H1 (cell line): ENCODE data around the gene LRRC4C. TPM values are rescaled to one million over a fixed set of nuclear protein-coding genes. Genes with fewer than 3 reads are reported as not detected.

ENCODE experiments used
- CBX5 ChIP-seq: fragments of 300-800, 300-1000 bp; sonication (generic); IDR thresholded peaks from 2 replicates; pipeline ENCODE4 v1.7.1; 2016; ENCODE audit warnings: antibody characterized with exemption, low read length, low read depth
- CHD2 ChIP-seq: IDR thresholded peaks from 2 replicates; pipeline ENCODE4 v1.6.1; 2012; ENCODE audit warnings: low read length, improper control_type of control experiment
- JUND ChIP-seq: IDR thresholded peaks from 2 replicates; pipeline ENCODE4 v1.6.1; 2011; ENCODE audit warnings: mild to moderate bottlenecking, improper control_type of control experiment, low read length
- KDM1A ChIP-seq: fragments of 200-600, 300-600 bp; sonication (generic); IDR thresholded peaks from 2 replicates; pipeline ENCODE4 v1.7.1; 2016; ENCODE audit warnings: mild to moderate bottlenecking, low read length, borderline replicate concordance
- RAD21 ChIP-seq, 2 experiments: IDR thresholded peaks in 1 of 2; conservative IDR thresholded peaks in 1 of 2; 2 replicates each; pipeline ENCODE4 v1.6.1; 2011; ENCODE audit warnings: low read depth in 2 of 2, low read length in 2 of 2, improper control_type of control experiment in 1 of 2, inconsistent platforms in 1 of 2, mild to moderate bottlenecking in 1 of 2, moderate library complexity in 1 of 2
- RBBP5 ChIP-seq: IDR thresholded peaks from 2 replicates; pipeline ENCODE4 v1.7.1; 2012; ENCODE audit warnings: low read depth, mild to moderate bottlenecking, inconsistent platforms, low read length, moderate library complexity, borderline replicate concordance
- RFX5 ChIP-seq: IDR thresholded peaks from 2 replicates; pipeline ENCODE4 v1.6.1; 2011; ENCODE audit warnings: low read depth, low read length, improper control_type of control experiment, borderline replicate concordance
- TBP ChIP-seq: IDR thresholded peaks from 2 replicates; pipeline ENCODE4 v1.6.1; 2011; ENCODE audit warnings: low read depth, low read length, improper control_type of control experiment
- polyA plus RNA-seq, 7 experiments: library from polyadenylated mRNA; depleted of rRNA in 3 of 7; stranded (reverse) in 5 of 7; unstranded in 2 of 7; fragments of >200 nt in 5 of 7; fragments of 200-250 nt in 2 of 7; gene quantifications; 1 replicate in 5 of 7; 2 replicates in 1 of 7; 4 replicates in 1 of 7; pipeline versions ENCODE4 v1.2.1 to v1.2.3, GENCODE V29; 2011 to 2013; ENCODE audit warnings: missing spikeins in 2 of 7, mixed read lengths in 2 of 7
- total RNA-seq: library from RNA; stranded (reverse); fragmentation: NEBNext Ultra II Directional; extraction: Animal tissue kit (Norgen Biotek cat#: 25700); gene quantifications from 2 replicates; pipeline ENCODE4 v1.2.1, GENCODE V29; 2021

The LRRC4C gene
- total and polyA plus RNA-seq, 2 of the 8 experiments (the other 6 are each of a cell fraction or from before 2014, with no cell fraction given): 0.23 to 2.2 TPM

DNA sequence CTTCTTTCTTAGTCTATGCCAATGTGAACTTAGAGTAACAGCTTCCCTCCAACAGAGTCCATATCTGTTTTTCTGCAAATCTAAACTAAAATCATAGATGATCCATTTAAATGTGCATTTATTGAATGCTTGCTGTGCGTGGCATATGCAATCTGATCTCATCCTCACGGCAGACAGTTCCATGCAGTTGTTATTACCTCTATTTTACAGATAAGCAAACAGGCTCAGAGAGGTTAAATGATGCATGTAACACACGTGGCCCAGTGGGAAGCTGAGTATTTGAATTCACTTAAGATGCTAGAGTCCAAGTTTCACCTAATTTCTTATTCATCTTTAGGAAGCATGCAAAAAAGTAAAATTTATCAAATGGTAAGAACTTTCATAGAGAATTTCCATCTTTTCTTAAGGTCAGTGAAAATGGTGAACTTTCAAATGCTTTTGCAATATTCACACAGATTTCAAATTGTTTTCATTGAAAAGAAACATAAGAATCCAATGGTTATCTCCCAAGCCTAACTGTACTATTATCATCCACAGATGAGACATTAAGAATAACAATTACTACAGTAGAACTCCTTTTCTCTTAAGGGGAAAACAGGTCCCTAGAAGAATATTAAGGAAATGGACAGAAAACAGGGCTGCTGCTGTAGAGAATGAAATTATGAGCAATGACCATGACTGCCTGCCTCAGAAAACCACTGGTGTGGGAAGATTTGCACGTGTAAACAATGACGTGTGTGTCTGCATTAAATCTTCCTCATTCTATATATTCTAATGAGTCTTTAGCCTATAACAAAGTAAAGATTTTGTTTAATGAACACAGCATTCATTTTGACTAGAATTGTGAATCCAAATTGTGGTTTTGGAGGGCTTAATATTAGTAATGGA lies 1171.3 kb downstream of the LRRC4C start (continued):
- TF ChIP-seq RBBP5: no peak
- TF ChIP-seq RFX5: no peak
- TF ChIP-seq TBP: no peak
- TF ChIP-seq JUND: no peak
- no peak for TF ChIP-seq CBX5
- no peak for TF ChIP-seq CHD2
- no peak for TF ChIP-seq RAD21 (IDR thresholded peaks at IDR 0.05 in 1 of 2, conservative IDR thresholded peaks at IDR 0.05 in 1 of 2; ENCODE audit: low read depth in 2 of 2, low read length in 2 of 2)
- no peak for TF ChIP-seq KDM1A
